Left cardiac atrium (tissue), 4 donors: ENCODE results near the gene IL16. TPM values are rescaled to one million over a fixed set of nuclear protein-coding genes. Genes with fewer than 3 reads are reported as not detected.

Source experiments
- ATAC-seq, 2 donors: fragments of 200-7000 bp; cut with Tn5 transposase; one replicate each; pipeline ENCODE4 v1.9.1; 2020; ENCODE audit warnings: mild to moderate bottlenecking in 2 of 2, moderate library complexity in 2 of 2
- DNase-seq: peaks from one replicate; pipeline ENCODE4 v3.0.0-alpha.2; 2020
- intact Hi-C, 2 donors: fragments of 100-400 bp; cut with DNase I; formaldehyde crosslinking; loops; one replicate each; pipeline versions ENCODE4 v1.14.1 to v1.15.1; 2022 to 2023
- total RNA-seq, 2 donors: library from RNA; stranded (reverse); fragmentation: NEBNext Ultra II Directional; extraction: Animal tissue kit (Norgen Biotek cat#: 25700); gene quantifications; one replicate each; pipeline ENCODE4 v1.2.1, GENCODE V29; 2021
- donor health status: DM: no; HTN: yes; CAD: no.
- donor health status: DM: no; HTN: yes; CAD: no; lungs with severe emphysema.
- donor health status: DM: yes; HTN: yes; CAD: no.
- donor health status: Dilated cardiomyopathy.

Gene IL16
- total RNA-seq, 2 donors from 2014 or later, result 4.7 to 10.1 TPM

DNA sequence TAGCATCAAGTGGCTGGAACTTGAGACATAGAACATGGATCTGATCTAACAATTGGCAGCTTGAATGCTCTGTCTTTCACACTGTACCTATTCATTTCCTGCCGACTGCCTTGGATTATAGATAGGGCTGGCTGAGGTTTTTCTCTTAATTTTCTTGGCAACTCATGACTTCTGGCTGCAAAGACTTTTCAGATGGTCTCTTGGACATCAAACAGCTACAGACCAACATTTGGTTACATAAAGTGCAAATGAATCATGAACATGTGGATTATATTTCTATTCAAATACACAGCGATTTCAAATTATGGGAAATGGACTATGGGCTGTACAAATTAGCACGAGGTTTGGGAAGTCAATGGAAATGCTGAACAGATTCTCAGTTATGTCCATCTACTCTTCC lies 26.2 kb upstream of the IL16 start:
- ATAC-seq, result peak in 1 of 2 donors; percentile 50
- intact Hi-C loops, result no loop called here
- no peak for DNase-seq

DNA sequence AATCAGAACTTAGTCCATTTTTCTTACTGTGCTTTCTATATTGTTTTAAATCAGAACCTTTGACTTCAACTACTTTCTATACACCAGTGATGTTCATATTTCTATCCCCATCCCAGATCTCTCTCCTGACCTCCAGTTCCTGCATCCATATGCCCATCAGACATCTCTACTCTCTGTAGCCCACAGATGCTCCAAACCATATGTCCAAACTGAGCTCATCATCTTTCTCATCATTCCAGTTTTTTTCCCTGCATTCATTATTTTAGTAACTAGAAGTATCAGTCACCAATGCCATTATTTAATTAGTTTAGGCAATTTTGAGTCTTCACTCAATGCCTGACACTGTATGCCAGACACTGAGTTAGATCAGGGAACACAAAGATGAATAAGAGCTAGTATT lies 25.4 kb upstream of the IL16 start:
- ATAC-seq (no peak), DNase-seq (no peak)
- intact Hi-C loops, result no loop called here

- intact Hi-C loops, result no loop called here
- ATAC-seq, result no peak
- no peak for DNase-seq
These were observed 22.4 kb upstream of the IL16 start for GRCh38 chr15:81174125-81174791.

- DNase-seq, result no peak
- intact Hi-C loops, result no loop called here
- ATAC-seq, result no peak
These were observed 21.8 kb upstream of the IL16 start for GRCh38 chr15:81174792-81175327.

DNA sequence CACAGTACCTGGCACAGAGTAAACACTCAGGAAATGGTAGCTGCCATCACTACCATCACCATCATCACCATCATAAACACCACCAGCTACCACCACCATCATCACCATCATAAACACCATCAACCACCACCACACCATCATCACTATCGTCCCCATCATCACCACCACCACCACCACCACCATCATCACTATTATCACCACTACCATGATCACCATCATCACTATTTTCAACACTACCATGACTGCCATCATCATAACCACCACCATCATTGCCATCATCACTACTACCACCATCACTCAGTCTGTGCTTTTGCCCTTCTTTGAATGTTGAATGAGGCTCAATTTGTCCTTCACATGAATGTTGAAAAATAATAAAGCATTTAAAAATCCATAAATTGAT lies 21.2 kb upstream of the IL16 start:
- DNase-seq (no peak), ATAC-seq (no peak)
- intact Hi-C loops, result no loop called here

- ATAC-seq, result peak; percentile 85 to 90
- intact Hi-C loops, result no loop called here
- peak; percentile 53 for DNase-seq
These were observed 20.3 kb upstream of the IL16 start for GRCh38 chr15:81176291-81176893.

- intact Hi-C loops, result no loop called here
- DNase-seq, result no peak
- ATAC-seq, result no peak
These were observed 18.3 kb upstream of the IL16 start for GRCh38 chr15:81178365-81178764.

GRCh38 chr15:81181220-81181619 lies 15.5 kb upstream of the IL16 start:
- no peak for DNase-seq
- no peak for ATAC-seq
- intact Hi-C loops, result no loop called here

DNA sequence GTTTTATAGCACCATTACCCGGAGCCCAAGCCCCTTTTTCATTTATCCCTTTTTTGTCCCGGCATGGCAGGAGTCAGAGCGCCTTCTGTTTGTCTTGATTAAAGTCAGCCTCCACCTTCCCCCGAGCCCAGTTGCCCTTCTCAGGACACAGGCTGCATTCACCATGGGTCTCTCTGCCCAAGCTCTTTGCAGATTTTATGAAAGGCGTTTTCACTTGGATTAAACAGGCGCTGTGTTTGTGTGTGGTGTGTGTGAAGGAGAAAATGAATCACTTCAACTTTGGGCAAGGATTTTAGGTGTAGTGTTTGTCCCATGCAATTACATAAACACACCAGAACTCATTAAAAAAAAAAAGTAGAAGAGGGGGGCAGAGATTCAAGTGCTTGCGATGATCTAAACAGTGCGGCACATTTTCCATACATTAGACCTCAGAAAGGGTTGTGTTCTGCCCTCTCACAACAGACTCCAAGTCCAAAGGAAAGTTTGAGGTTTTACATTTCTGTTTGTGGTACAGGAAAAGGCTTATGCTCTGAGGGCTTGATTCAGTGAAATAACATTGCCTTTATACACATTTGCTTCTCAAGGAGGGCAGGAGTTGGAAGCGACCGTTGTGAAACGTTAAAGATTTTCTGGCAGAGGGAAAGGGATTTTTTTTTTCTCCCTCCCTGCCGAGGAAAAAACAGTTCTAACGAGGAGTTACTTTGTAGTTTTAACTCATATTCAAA lies 14.5 kb upstream of the IL16 start:
- intact Hi-C loops, result no loop called here
- ATAC-seq, result peak; percentile 25 to 41
- DNase-seq, result no peak

- ATAC-seq, result peak; percentile 70 to 77
- no peak for DNase-seq
- intact Hi-C loops, result no loop called here
These were observed 13.8 kb upstream of the IL16 start for GRCh38 chr15:81182756-81183438.

GRCh38 chr15:81183439-81183775 lies 13.3 kb upstream of the IL16 start:
- ATAC-seq, result peak in 1 of 2 donors; percentile 23
- intact Hi-C loops, result no loop called here
- DNase-seq, result no peak

DNA sequence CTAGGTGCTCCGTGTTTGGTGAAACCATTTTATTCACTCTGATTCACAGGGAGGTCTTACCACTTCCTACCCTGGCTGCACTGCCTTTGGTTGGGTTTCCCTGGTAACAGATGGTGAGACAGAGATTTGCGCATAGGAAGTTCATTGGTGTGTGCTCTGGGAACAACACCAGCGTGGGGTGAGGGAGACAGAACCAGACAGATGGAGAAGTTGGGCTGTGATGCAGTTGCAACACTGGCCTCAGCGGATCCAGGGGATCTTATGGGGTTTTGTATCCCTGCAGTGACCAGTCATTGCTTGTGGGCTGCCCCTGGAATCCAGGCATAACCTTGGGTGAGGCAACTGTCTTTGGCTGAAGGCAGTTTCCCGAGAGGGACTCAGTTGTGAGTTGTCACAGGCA lies 12.5 kb upstream of the IL16 start:
- intact Hi-C loops, result loop anchor here in 1 of 2 donors (2.0 kb wide), 1 partner anchor 27 kb away; no protein-coding TSS in a partner anchor
- peak; percentile 46 for DNase-seq
- peak in 1 of 2 donors; percentile 37 for ATAC-seq

- DNase-seq, result no peak
- ATAC-seq, result no peak
These were observed 10.9 kb upstream of the IL16 start for GRCh38 chr15:81185631-81186295.

GRCh38 chr15:81188354-81188753 lies 8.3 kb upstream of the IL16 start:
- intact Hi-C loops, result no loop called here
- ATAC-seq, result no peak
- no peak for DNase-seq

More at GRCh38 chr15:81185631-81186295, 10.9 kb upstream of the IL16 start:
- intact Hi-C loops, result loop anchor here in 1 of 2 donors (2.0 kb wide), 1 partner anchor 29 kb away; no protein-coding TSS in a partner anchor

DNA sequence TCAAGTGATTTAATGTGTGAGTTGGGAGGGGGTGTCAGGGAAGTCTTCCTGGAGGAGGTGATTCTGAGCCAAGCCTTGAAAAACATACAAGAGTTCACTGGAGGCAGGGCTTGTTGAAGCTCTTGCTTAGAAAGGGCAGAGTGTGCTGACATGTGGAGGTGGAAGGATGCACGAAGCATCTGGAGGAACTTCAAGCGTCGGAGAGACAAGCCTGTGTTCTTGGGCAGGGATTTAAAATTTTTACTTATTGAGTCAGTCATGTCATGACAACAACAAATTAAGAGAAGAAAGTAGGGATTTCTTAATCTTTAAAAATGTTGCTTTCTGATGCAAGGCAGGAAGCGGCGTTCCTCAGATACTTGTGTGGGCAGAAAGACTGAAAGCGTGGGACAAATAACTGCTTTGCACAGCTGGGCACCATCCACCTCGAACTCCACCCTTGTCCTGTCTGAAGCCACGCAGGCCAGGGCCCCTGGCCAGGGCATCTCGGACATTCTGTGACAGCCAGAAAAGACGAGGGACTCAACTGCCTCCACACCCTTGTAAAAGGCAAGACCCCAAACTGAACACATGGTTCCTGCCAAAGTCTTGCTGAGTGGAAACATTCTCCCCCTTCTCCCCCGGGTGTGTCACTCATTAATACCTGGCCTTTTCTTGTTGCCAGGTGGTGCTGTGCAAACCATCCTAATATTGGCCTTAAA lies 6.9 kb upstream of the IL16 start:
- peak; percentile 87 to 94 for ATAC-seq
- DNase-seq, result peak; percentile 78
- intact Hi-C loops, result no loop called here

DNA sequence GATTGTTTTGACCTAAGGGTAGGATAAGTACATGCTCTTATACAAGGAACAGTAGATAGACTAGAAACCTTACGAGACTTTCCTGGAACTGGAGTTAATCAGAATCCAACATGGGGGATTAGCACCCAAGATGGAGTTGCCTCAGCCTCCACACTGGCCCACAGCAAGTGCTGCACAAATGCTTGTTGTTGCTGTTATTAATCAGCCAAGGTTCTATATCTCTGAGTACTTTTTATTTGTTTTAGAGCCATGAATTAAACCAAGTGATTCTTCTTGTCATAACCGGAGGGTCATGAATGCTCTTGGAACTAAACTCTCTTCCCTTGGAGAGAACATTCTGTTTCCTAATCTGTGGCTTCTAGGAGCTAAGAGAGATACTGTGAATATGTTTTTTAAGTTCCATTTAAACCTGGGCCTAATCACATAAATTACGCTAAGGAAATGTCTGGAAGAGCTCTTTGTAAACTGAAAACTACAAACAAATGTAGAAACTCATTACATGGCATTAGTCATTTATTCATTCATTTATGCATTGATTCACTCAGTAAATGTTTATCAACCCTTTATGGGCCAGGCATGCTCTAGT lies 5.7 kb upstream of the IL16 start:
- intact Hi-C loops, result no loop called here
- no peak for ATAC-seq
- DNase-seq, result no peak

- DNase-seq (no peak), ATAC-seq (no peak)
- intact Hi-C loops, result no loop called here
These were observed 5.0 kb upstream of the IL16 start for GRCh38 chr15:81191701-81192100.

DNA sequence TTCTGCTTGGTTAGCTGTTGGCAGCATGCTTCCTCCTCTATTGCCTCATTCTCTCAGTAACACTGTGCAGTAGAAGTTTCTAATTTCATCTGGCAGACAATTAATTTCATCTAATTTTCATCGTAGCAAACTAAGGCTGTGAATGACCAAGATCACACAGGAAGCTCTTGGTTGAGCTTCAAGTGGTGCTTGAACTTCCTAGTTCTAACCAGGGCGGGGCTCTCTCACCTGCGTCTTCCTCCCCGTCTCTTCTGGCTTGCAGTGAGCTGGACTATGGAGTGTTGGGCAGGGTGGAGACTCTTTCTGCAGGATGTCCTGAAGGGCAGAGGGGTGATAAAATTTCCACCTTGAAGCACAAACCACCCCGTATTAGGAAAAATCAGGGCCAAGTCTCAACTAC lies 2.0 kb upstream of the IL16 start:
- intact Hi-C loops, result no loop called here
- ATAC-seq, result no peak
- DNase-seq, result no peak
